Peyer's patch (tissue), 4 donors: ENCODE results near the gene ANKRD30A. TPM values are rescaled to one million over a fixed set of nuclear protein-coding genes. Genes with fewer than 3 reads are reported as not detected.

Experiments used
- DNase-seq, 3 donors: peaks; one replicate each; pipeline ENCODE4 v3.0.0-alpha.2; 2017 to 2019
- H3K27ac ChIP-seq, 4 donors: fragments of 200-600 bp; sonication (generic); one replicate each; pipeline ENCODE4 v1.5.1; 2016 to 2019
- H3K27me3 ChIP-seq, 2 donors: fragments of 200-600 bp; sonication (generic); one replicate each; pipeline ENCODE4 v1.5.1; 2019
- H3K36me3 ChIP-seq, 3 donors: fragments of 200-600 bp; sonication (generic); one replicate each; pipeline ENCODE4 v1.5.1; 2016 to 2019
- H3K4me1 ChIP-seq, 4 donors: fragments of 200-600 bp; sonication (generic); one replicate each; pipeline ENCODE4 v1.5.1; 2016 to 2019
- H3K4me3 ChIP-seq, 4 donors: fragments of 200-600 bp; sonication (generic); 1 replicate in 3 of 4; 2 replicates in 1 of 4; pipeline ENCODE4 v1.5.1; 2016 to 2019; ENCODE audit warnings: mild to moderate bottlenecking in 1 of 4
- H3K9me3 ChIP-seq, 4 donors: fragments of 200-600 bp; sonication (generic); one replicate each; pipeline ENCODE4 v1.5.1; 2016 to 2019; ENCODE audit warnings: mild to moderate bottlenecking in 1 of 4
- POLR2A ChIP-seq, 2 donors: fragments of 450-650 bp; IDR thresholded peaks; one replicate each; pipeline ENCODE4 v1.5.1; 2017; ENCODE audit warnings: antibody characterized with exemption in 2 of 2, mild to moderate bottlenecking in 2 of 2, moderate library complexity in 2 of 2
- small RNA-seq, 2 donors: library from RNA; depleted of rRNA; stranded (forward); fragments of <200 nt; gene quantifications; one replicate each; pipeline ENCODE3, GENCODE V24; 2016
- total RNA-seq, 4 donors: library from RNA; depleted of rRNA; stranded (reverse); fragments of >200 nt; gene quantifications; one replicate each; pipeline ENCODE4 v1.1.0, GENCODE V29; 2016
- TF ChIP-seq, protein P1 (sequence below), 6 experiments: fragments of 450-650 bp in 4 of 6; fragments of 200-600 bp in 2 of 6; sonication (generic) in 1 of 6; IDR thresholded peaks; one replicate each; pipeline ENCODE4 v1.5.1; 2017 to 2019; ENCODE audit warnings: antibody characterized with exemption in 6 of 6, mild to moderate bottlenecking in 3 of 6, moderate library complexity in 1 of 6

ANKRD30A gene
- total RNA-seq, 4 donors from 2014 or later, result not detected

DNA sequence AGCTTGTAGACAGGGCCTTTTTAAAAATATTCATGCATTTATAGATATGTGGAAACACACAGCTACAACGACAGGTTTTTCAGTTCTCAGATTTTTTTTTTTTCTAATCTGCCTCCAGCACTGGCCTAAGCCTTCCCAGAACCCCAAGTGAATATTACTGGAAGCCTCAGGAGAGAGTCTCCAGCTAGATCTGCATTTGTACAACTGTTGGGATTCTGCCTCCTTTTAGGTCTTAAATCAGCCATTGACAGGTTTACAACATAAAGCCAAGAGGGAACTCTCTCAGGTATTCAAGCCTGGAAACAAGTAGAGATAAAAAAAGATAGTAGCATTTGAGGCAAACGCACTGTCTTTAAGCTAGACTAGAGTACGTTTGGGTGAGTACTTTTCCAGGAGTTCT lies 275.8 kb downstream of the ANKRD30A start:
- no peak overlapping the region for H3K4me3 ChIP-seq
- H3K4me1 ChIP-seq, result no peaks in the 10 kb centered on the region
- H3K36me3 ChIP-seq, result no peaks in the 10 kb centered on the region
- H3K27me3 ChIP-seq, result no peaks in the 10 kb centered on the region
- no peak for DNase-seq
- TF ChIP-seq, protein P1, sequence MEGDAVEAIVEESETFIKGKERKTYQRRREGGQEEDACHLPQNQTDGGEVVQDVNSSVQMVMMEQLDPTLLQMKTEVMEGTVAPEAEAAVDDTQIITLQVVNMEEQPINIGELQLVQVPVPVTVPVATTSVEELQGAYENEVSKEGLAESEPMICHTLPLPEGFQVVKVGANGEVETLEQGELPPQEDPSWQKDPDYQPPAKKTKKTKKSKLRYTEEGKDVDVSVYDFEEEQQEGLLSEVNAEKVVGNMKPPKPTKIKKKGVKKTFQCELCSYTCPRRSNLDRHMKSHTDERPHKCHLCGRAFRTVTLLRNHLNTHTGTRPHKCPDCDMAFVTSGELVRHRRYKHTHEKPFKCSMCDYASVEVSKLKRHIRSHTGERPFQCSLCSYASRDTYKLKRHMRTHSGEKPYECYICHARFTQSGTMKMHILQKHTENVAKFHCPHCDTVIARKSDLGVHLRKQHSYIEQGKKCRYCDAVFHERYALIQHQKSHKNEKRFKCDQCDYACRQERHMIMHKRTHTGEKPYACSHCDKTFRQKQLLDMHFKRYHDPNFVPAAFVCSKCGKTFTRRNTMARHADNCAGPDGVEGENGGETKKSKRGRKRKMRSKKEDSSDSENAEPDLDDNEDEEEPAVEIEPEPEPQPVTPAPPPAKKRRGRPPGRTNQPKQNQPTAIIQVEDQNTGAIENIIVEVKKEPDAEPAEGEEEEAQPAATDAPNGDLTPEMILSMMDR (IDR thresholded peaks at IDR 0.05), result no peak
- no peak for TF ChIP-seq POLR2A (IDR thresholded peaks at IDR 0.05)
- peaks cover 0 to 8% (median 0%) of the 10 kb centered on the region in 4 donors for H3K9me3 ChIP-seq
- no peak overlapping the region for H3K27ac ChIP-seq

DNA sequence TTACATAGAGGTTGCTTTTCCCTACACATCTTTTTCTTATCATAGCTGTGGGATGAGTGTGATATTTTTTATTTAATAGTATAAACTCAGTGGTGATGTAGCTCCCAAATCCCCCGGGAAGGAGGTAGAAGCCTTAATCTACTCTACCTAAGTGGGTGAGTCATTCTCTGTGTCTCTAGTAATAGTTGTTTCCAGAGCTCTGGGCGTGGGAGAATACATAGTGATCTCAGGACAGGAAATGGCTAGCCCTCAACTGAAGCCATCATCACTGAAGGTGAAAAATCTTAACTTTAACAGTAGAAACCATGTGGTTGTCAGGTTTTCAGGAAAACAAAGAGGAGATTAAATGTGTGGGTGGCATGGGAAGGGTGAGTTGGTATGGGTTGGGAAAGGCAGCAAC lies 278.4 kb downstream of the ANKRD30A start:
- TF ChIP-seq, protein P1 (IDR thresholded peaks at IDR 0.05), result no peak
- TF ChIP-seq POLR2A (IDR thresholded peaks at IDR 0.05), result no peak
- Histone ChIP-seq H3K36me3 (no peaks in the 10 kb centered on the region), H3K9me3 (peaks cover 0 to 2% (median 0%) of the 10 kb centered on the region in 4 donors)

More for the DNA sequence above, 278.4 kb downstream of the ANKRD30A start:
- Histone ChIP-seq H3K27ac (no peak overlapping the region), H3K4me3 (no peak overlapping the region), H3K4me1 (no peaks in the 10 kb centered on the region), H3K27me3 (no peaks in the 10 kb centered on the region)
- DNase-seq, result no peak

Small RNA genes within 50 kb of the gene (small RNA-seq; reads per million reads assigned to genes)
- 0 reads per million in 2 donors for gene RF00019
- gene RN7SL314P, result 0 reads per million in 2 donors
- gene RNU6-811P, result 0 reads per million in 2 donors
